CD14-positive monocyte (primary cell): ENCODE measurements around the gene PDLIM4. TPM values are rescaled to one million over a fixed set of nuclear protein-coding genes. Genes with fewer than 3 reads are reported as not detected.

Source experiments
- DNase-seq, 3 donors: peaks; one replicate each; pipeline ENCODE4 v3.0.0-alpha.2; 2011 to 2022
- H2AFZ ChIP-seq: 2 replicates; pipeline ENCODE4 v1.6.0; 2012; ENCODE audit warnings: mild to moderate bottlenecking, low read depth, low read length, inconsistent platforms; ENCODE audit not compliant: insufficient read depth, poor library complexity, severe bottlenecking
- H3K27ac ChIP-seq, 2 donors: 1 replicate in 1 of 2; 2 replicates in 1 of 2; pipeline ENCODE4 v1.5.1; 2012 to 2013; ENCODE audit warnings: low read length in 2 of 2, control low read depth in 1 of 2, inconsistent platforms in 1 of 2, low read depth in 1 of 2, mild to moderate bottlenecking in 1 of 2
- H3K27me3 ChIP-seq, 2 donors: one replicate each; pipeline versions ENCODE4 v1.6.0 to v1.6.1; 2011 to 2013; ENCODE audit warnings: low read length in 2 of 2; ENCODE audit not compliant: control insufficient read depth in 2 of 2, insufficient read depth in 2 of 2
- H3K36me3 ChIP-seq, 2 donors: replicated peaks in 1 of 2; 1 replicate in 1 of 2; 2 replicates in 1 of 2; pipeline versions ENCODE4 v1.5.1 to v1.6.1; 2012 to 2013; ENCODE audit warnings: low read length in 2 of 2, control low read depth in 1 of 2, inconsistent platforms in 1 of 2, mild to moderate bottlenecking in 1 of 2; ENCODE audit not compliant: insufficient read depth in 2 of 2, control insufficient read depth in 1 of 2
- H3K4me1 ChIP-seq, 2 donors: 1 replicate in 1 of 2; 2 replicates in 1 of 2; pipeline versions ENCODE4 v1.5.1 to v1.6.1; 2012 to 2013; ENCODE audit warnings: low read length in 2 of 2, control low read depth in 1 of 2, inconsistent platforms in 1 of 2, mild to moderate bottlenecking in 1 of 2, moderate library complexity in 1 of 2; ENCODE audit not compliant: insufficient read depth in 2 of 2, control insufficient read depth in 1 of 2
- H3K4me2 ChIP-seq: replicated peaks from 2 replicates; pipeline ENCODE3; 2012; ENCODE audit warnings: low read length, moderate library complexity, mild to moderate bottlenecking; ENCODE audit not compliant: poor library complexity, severe bottlenecking; ENCODE audit errors: extremely low read depth
- H3K4me3 ChIP-seq, 3 experiments: fragments of 200-600 bp in 1 of 3; sonication (generic) in 1 of 3; replicated peaks in 1 of 3; 1 replicate in 2 of 3; 2 replicates in 1 of 3; pipeline ENCODE4 v1.5.1; 2011 to 2013; ENCODE audit warnings: low read length in 3 of 3, mild to moderate bottlenecking in 3 of 3, control low read depth in 2 of 3, low read depth in 2 of 3, inconsistent platforms in 1 of 3, moderate library complexity in 1 of 3
- H3K79me2 ChIP-seq: 2 replicates; pipeline ENCODE4 v1.6.0; 2012; ENCODE audit warnings: mild to moderate bottlenecking, control low read depth, inconsistent platforms, low read length, moderate library complexity; ENCODE audit not compliant: insufficient read depth
- H3K9ac ChIP-seq: 2 replicates; pipeline ENCODE4 v1.6.0; 2017; ENCODE audit warnings: low read length, mild to moderate bottlenecking; ENCODE audit not compliant: insufficient read depth, poor library complexity, severe bottlenecking
- H3K9me3 ChIP-seq, 2 donors: replicated peaks in 1 of 2; 1 replicate in 1 of 2; 2 replicates in 1 of 2; pipeline versions ENCODE4 v1.5.1 to v1.6.1; 2012 to 2013; ENCODE audit warnings: low read length in 2 of 2, control low read depth in 1 of 2; ENCODE audit not compliant: control insufficient read depth in 1 of 2, insufficient read depth in 1 of 2
- H4K20me1 ChIP-seq: 2 replicates; pipeline ENCODE4 v1.6.0; 2012; ENCODE audit warnings: mild to moderate bottlenecking, low read length, control low read depth, moderate library complexity; ENCODE audit not compliant: insufficient read depth
- H3K27ac Mint-ChIP-seq, 7 donors: one replicate each; pipeline ENCODE4 v1.8.0; 2020; ENCODE audit warnings: mild to moderate bottlenecking in 7 of 7, mixed read lengths in 7 of 7, moderate library complexity in 6 of 7, inconsistent platforms in 2 of 7
- H3K27me3 Mint-ChIP-seq, 3 donors: one replicate each; pipeline ENCODE4 v1.8.0; 2021 to 2022; ENCODE audit warnings: low read depth in 3 of 3, mild to moderate bottlenecking in 3 of 3, mixed read lengths in 3 of 3, moderate library complexity in 3 of 3, inconsistent platforms in 1 of 3
- H3K36me3 Mint-ChIP-seq, 2 donors: one replicate each; pipeline ENCODE4 v1.8.0; 2020; ENCODE audit warnings: mixed read lengths in 2 of 2, inconsistent platforms in 1 of 2, mild to moderate bottlenecking in 1 of 2
- H3K4me1 Mint-ChIP-seq: one replicate; pipeline ENCODE4 v1.8.0; 2020; ENCODE audit warnings: mild to moderate bottlenecking, mixed read lengths
- H3K4me3 Mint-ChIP-seq, 2 donors: one replicate each; pipeline ENCODE4 v1.8.0; 2020; ENCODE audit warnings: mild to moderate bottlenecking in 2 of 2, mixed read lengths in 2 of 2, moderate library complexity in 1 of 2
- H3K9me3 Mint-ChIP-seq, 7 donors: one replicate each; pipeline ENCODE4 v1.8.0; 2020 to 2022; ENCODE audit warnings: mixed read lengths in 7 of 7, mild to moderate bottlenecking in 6 of 7, moderate library complexity in 6 of 7, inconsistent platforms in 2 of 7
- WGBS: methylation state at CpG from one replicate; pipeline ENCODE4 v1.1.5; 2013; ENCODE audit warnings: missing lambda C conversion rate; ENCODE audit not compliant: insufficient coverage; 5-methylcytosine and 5-hydroxymethylcytosine counted together
- intact Hi-C, 2 donors: fragments of 100-400 bp; cut with micrococcal nuclease; formaldehyde crosslinking; loops; one replicate each; pipeline versions ENCODE4 v1.15.0 to v1.15.1; 2023
- polyA plus RNA-seq, 3 donors: library from polyadenylated mRNA; depleted of rRNA in 1 of 3; unstranded in 2 of 3; stranded (reverse) in 1 of 3; fragments of 300-500 nt in 2 of 3; fragments of >200 nt in 1 of 3; fragmentation: Illumina TruSeq in 2 of 3; gene quantifications; 1 replicate in 2 of 3; 2 replicates in 1 of 3; pipeline ENCODE4 v1.2.3, GENCODE V29; 2012 to 2021
- TF ChIP-seq, protein P1 (sequence below): fragments of 200-600 bp; IDR thresholded peaks from one replicate; pipeline ENCODE4 v1.8.0; 2022; ENCODE audit warnings: antibody characterized with exemption, mild to moderate bottlenecking

PDLIM4 gene
- polyA plus RNA-seq, 3 donors, result not detected

- no peak overlapping the region for H2AFZ ChIP-seq
- peaks cover 6 to 7% of the 10 kb centered on the region in 2 donors for H3K36me3 Mint-ChIP-seq
- H3K36me3 ChIP-seq, result no peaks in the 10 kb centered on the region
- H3K4me3 ChIP-seq, result peak overlapping the region; percentile 74 to 88 (median 77)
- DNase-seq, result peak in 2 of 3 donors; percentile 18 to 55
- H4K20me1 ChIP-seq, result peaks cover 63% of the 10 kb centered on the region
- 48% methylated on average over 5 of the region's 8 CpGs for WGBS
- TF ChIP-seq, protein P1, sequence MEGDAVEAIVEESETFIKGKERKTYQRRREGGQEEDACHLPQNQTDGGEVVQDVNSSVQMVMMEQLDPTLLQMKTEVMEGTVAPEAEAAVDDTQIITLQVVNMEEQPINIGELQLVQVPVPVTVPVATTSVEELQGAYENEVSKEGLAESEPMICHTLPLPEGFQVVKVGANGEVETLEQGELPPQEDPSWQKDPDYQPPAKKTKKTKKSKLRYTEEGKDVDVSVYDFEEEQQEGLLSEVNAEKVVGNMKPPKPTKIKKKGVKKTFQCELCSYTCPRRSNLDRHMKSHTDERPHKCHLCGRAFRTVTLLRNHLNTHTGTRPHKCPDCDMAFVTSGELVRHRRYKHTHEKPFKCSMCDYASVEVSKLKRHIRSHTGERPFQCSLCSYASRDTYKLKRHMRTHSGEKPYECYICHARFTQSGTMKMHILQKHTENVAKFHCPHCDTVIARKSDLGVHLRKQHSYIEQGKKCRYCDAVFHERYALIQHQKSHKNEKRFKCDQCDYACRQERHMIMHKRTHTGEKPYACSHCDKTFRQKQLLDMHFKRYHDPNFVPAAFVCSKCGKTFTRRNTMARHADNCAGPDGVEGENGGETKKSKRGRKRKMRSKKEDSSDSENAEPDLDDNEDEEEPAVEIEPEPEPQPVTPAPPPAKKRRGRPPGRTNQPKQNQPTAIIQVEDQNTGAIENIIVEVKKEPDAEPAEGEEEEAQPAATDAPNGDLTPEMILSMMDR, result no peak
- peaks cover 0 to 4% (median 2%) of the 10 kb centered on the region in 7 donors for H3K9me3 Mint-ChIP-seq
- H3K4me1 ChIP-seq, result peaks cover 69 to 83% of the 10 kb centered on the region in 2 donors
- peak overlapping the region; percentile 96 to 98 for H3K4me3 Mint-ChIP-seq
- H3K27ac Mint-ChIP-seq, result peak overlapping the region; percentile 99 to 100 (median 99)
- H3K27me3 Mint-ChIP-seq, result no peaks in the 10 kb centered on the region
- intact Hi-C loops, result loop anchor here (5.0 to 10.0 kb wide), 3 partner anchors 66 to 568 kb away; partner anchors contain the start of genes GDF9 (in 1 of the 2), IRF1 (in 1 of the 2) and UQCRQ (in 1 of the 2)
- H3K27ac ChIP-seq, result peak overlapping the region; percentile 96 to 98
- peak overlapping the region; percentile 99 for H3K9ac ChIP-seq
- H3K4me2 ChIP-seq, result peak overlapping the region; percentile 81
- peaks cover 99% of the 10 kb centered on the region for H3K79me2 ChIP-seq
- peaks cover 69% of the 10 kb centered on the region for H3K4me1 Mint-ChIP-seq
- H3K9me3 ChIP-seq, result no peaks in the 10 kb centered on the region
- H3K27me3 ChIP-seq, result no peaks in the 10 kb centered on the region
These were observed 39.0 kb downstream of the PDLIM4 start for GRCh38 chr5:132296412-132297016.

DNA sequence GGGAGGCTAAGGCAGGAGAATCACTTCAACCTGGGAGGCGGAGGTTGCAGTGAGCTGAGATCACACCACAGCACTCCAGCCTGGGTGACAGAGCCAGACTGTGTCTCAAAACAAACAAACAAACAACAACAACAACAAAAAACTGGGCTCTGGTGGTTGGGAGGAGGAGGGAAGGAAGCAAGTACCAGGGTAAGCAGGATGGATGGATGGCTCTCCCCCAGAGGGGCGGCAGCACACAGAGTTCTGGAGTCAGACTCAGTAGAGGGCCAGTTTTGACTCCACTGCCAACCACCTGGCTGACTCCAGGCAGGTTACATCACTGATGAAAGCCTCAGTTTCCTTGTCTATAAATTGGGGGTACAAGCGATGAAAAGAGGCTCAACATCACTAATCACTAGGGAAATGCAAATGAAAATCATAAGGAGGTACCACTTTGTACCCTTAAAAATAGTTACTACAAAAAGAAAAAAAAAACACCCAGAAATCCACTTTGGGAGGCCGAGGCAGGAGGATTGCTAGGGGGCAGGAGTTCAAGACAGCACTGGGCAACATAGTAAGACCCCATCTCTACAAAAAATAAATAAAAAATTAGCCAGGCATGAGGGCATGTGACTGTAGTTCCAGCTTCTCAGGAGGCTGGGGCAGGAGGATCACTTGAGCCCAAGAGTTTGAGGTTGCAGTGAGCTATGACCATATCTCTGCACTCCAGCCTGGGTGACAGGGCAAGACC lies 39.9 kb downstream of the PDLIM4 start:
- Histone ChIP-seq H3K36me3 (no peaks in the 10 kb centered on the region), H3K27me3 (no peaks in the 10 kb centered on the region), H3K9me3 (no peaks in the 10 kb centered on the region), H3K4me3 (peak overlapping the region in 1 of 3 experiments; percentile 88), H3K9ac (peak overlapping the region; percentile 27), H3K79me2 (peaks cover 99% of the 10 kb centered on the region), H4K20me1 (peaks cover 63% of the 10 kb centered on the region), H3K27ac (peak overlapping the region; percentile 96 to 98), H3K4me2 (peak overlapping the region; percentile 81), H3K4me1 (peaks cover 70 to 83% of the 10 kb centered on the region in 2 donors), H2AFZ (no peak overlapping the region)
- peaks cover 0 to 4% (median 2%) of the 10 kb centered on the region in 7 donors for H3K9me3 Mint-ChIP-seq
- peaks cover 11 to 13% of the 10 kb centered on the region in 2 donors for H3K36me3 Mint-ChIP-seq
- TF ChIP-seq, protein P1, result no peak
- no peaks in the 10 kb centered on the region for H3K27me3 Mint-ChIP-seq
- H3K4me1 Mint-ChIP-seq, result peaks cover 69% of the 10 kb centered on the region
- peak overlapping the region; percentile 96 to 98 for H3K4me3 Mint-ChIP-seq
- peak overlapping the region; percentile 99 to 100 (median 99) for H3K27ac Mint-ChIP-seq
- no peak for DNase-seq
- intact Hi-C loops, result loop anchor here (5.0 to 10.0 kb wide), 3 partner anchors 65 to 567 kb away; partner anchors contain the start of genes GDF9 (in 1 of the 2), IRF1 (in 1 of the 2) and UQCRQ (in 1 of the 2)
- 78% methylated on average over 1 of the region's 4 CpGs for WGBS
